ENCODE measurements around the gene WEE1.

DNA sequence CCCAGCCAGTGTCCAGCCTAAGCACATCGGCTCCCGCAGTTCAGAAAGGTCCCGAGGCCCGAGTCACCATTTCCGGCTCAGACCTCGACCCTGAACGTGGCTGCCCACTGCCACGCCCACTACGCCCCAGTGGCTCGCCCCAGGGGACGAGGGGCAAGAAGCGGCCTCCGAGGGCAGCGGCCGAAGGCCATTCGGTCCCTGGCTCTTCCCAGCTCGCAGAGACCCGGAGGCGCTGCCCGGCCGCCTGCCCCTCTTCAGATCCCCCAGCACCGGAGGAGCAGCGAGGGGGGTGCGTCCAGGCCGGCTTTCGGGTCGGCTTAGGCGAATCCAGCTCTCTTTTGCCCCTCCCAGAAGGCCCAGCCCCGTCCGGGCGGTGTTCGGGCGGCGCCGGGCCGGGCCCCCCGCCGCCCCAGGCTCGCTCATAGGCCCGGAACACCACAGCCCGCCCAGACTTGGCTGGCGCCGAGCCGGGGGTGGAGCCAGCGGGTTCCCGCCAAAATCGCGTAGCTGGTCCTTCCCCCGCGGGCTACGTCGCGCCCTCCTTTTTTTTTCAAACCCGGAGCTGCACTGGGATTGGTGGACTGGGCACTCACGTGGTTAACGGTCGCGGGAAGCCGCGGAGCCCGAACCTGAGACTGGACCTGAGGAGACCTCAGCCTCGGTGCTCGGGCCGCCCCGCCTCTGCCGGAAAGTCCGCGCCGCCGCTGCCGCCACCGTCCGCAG lies at the start of gene WEE1:
- TF ChIP-seq, protein P1, sequence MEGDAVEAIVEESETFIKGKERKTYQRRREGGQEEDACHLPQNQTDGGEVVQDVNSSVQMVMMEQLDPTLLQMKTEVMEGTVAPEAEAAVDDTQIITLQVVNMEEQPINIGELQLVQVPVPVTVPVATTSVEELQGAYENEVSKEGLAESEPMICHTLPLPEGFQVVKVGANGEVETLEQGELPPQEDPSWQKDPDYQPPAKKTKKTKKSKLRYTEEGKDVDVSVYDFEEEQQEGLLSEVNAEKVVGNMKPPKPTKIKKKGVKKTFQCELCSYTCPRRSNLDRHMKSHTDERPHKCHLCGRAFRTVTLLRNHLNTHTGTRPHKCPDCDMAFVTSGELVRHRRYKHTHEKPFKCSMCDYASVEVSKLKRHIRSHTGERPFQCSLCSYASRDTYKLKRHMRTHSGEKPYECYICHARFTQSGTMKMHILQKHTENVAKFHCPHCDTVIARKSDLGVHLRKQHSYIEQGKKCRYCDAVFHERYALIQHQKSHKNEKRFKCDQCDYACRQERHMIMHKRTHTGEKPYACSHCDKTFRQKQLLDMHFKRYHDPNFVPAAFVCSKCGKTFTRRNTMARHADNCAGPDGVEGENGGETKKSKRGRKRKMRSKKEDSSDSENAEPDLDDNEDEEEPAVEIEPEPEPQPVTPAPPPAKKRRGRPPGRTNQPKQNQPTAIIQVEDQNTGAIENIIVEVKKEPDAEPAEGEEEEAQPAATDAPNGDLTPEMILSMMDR (IDR thresholded peaks at IDR 0.05) = no peak
- peak; percentile 80 to 83 for TF ChIP-seq POLR2A (IDR thresholded peaks at IDR 0.05)

Measured in Peyer's patch (tissue), 4 donors.